Stimulated activated CD8-positive, alpha-beta memory T cell treated with anti-CD3 and anti-CD28 coated beads, Interleukin-15, amount 100 ng/mL, for 48 hours (primary cell): ENCODE measurements around the gene FITM1.
A peak's percentile ranks its signal among the peaks of the same experiment; 100 is the strongest.

Experiments
- DNase-seq, 2 donors: peaks; one replicate each; pipeline ENCODE4 v3.0.0-alpha.2; 2020; ENCODE audit warnings: low read depth in 2 of 2

The FITM1 gene

DNA sequence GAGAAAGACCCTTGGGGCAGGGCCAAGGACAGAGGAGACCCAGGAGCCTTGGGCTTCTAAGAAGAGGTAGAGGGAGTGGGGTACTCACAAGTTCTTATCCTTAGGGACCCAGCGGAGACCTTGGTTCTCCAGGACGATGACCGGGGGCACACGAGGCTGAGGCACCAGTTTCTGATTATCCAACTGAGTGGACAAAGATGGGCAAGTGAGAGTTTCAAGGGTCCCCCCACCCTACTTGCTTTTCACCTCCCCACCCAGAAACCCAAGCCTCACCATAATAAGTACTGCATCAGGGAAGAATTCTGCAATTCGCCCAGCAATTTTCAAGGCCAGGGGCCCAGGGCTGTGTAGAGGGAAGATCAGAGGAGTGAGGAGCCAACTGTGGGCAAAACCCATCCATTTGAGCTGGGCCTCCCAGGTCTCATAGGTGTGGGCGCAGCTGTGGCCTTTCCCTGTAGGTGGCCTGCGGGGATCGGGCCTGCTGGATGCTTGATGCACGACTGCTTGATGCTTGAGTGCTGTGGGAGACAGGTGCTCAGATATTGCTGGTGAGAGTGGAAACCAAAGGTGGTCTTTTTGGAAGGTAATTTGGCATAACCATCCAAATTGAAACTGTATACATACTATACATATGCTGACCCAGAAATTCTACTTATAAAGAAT lies 8.9 kb downstream of the FITM1 start:
- DNase-seq, result no peak

DNA sequence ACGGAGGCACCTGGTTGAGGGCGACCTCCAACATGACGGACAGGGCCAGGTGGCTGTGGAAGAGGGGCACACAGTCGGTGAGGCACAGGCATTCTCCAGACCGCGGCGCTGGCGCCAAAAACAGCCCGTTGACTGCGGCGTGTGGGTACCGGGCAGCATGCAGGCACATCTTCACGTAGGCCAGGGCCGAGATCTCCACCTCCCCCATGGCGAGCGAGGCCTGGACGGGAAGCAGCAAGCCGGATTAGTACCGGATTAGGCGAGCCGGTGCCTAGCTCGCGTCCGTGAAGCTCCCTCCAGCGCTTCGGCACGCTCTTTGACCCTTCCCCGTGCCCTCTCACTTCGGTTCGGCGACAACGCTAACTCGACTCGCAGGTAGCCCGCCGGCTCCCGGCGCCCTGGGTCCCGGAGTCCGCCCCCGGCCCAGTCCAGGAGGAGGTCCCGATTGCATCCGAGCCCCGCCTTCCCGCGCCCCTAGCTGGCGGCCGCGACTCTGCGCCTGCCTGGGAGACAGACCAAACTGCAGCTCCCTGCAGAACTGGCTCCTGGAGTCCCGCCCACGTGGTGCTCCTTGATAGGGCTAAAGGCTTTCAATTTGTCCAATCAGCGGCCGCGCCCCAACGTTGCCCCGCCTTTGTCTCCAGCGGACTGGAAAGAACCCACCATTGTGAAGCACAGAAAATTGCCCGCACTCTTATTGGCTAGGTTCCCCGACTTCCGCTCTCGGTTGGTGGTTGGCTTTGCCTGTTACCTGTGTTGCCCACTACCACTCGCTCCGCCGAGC lies 10.8 kb downstream of the FITM1 start, which contains the start of gene EMC9:
Gene EMC9, minus strand, starts transcription at position 495 of the 784 bp plus-strand sequence. Its CDS starts 287 bp downstream, at position 208.
- DNase-seq, result peak; percentile 100

DNA sequence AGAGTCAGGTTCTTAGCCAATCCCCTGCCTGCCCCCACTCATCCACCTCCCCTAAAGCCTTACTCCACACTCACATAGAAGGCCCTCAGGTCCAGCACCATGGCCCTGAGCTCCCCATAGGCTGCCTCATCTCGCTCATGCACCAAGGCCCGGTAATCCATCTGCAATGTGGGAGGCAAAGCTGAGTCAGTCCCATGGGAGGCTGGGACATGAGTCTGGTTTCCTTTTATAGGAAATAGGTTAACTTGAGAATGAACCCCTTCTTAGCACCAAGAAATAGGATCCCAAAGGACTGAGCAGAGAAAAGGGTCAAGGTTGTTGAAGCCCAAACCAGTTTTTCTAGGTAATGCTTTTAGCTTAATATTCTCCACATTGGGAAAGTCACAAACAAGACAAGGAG lies 13.1 kb downstream of the FITM1 start:
- DNase-seq, result no peak

DNA sequence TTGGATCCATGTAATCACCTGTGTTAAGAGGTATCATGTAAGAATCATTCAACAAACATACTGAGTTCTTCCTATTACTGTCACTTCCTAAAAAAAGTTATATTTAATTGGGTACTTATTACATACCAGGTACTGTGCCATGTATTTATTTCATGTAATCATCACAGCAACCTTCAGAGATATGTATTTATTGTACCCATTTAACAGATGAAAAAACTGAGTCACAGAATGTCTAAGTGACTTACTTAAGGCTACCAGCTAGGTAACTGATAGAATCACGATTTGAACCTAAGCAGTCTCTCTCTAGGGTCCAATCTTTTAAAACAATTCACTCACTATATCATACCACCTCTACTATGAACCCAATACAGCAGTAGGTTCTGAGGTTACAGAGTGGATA lies 14.0 kb downstream of the FITM1 start:
- DNase-seq, result no peak

DNA sequence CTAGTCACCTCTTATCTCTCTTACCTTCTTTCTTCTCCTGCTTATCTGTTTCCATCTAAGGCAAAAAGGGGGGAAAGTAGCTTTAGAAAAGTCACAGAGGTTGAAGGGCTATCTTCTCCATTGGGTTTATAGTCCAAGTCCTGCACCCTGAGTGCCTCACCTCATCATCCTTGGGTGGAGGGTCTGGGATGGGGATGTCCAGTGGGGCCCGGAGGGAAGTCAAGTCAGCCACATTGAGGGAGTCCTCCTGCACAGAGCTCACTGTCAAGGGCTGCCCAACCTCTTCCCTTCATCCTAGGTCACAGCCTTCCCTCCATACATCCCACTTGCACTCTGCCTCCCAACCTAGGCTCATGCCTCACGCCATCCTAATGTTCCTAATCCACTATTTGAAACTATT lies 14.8 kb downstream of the FITM1 start:
- no peak for DNase-seq

DNA sequence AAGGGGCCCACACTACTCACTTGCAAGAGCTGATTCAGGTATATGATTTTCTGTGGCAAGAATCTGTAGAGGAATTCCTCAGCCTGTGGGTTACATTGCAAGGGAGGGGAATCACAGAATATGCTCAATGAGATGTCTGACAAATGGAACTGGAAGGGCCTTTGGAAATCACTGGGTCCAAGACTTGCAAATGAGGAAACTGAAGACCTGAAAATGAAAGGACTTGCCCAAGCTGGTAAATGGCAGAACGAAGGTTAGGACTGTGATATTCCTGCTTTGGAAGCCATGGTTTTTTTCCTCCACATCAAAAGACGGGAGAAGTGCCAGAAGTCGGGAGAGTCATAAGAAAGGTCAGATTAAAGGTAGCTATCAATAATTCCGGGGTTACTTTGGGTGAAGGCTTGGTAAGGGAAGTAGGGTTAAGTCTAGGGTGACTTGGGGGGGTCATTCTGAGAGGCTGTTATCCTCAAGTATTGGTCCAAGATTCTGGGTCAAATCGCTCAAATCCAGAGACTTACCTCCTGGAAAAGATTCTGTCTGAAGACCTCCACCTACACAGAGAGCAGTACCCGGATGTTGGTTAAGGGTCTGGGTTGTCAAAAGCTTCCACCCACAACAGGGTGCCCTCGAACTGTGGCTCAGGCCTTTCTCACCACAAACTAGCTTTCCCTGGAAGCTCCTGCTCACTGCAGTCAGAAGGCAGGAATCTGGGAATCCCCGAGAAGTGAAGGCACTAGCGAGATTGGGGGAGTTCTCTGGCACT lies 15.4 kb downstream of the FITM1 start:
- no peak for DNase-seq

DNA sequence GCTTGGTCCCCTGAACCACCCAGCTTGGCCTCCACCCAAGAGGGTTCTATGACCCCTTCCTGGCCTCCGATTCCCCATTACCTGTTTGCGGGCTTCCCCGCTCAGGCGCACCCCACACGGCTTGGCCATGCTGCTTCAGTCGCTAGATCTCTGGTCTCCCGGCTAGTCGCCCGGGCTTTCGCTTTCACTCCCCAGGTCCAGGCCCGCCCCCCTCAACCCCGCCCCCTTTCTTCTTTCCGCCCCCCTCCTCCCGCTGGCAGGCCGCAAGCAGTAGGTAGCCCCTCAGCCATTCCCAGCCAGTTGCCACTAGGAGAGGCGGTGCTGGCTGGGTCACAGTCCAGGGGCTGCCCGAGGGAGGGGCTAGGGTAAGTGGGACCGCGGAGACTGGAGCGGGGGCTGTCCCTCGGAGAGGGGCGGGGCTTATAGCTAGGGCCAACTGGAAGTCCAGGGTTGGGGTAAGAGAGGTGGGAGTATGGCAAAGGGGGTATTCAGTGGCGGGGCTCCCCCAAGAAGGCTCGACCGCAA lies 16.1 kb downstream of the FITM1 start, which contains the start of gene PSME2:
Gene PSME2, minus strand, starts transcription at position 158 of the 525 bp plus-strand sequence. Its CDS starts 29 bp downstream, at position 129.
- DNase-seq, result peak; percentile 93 to 95

DNA sequence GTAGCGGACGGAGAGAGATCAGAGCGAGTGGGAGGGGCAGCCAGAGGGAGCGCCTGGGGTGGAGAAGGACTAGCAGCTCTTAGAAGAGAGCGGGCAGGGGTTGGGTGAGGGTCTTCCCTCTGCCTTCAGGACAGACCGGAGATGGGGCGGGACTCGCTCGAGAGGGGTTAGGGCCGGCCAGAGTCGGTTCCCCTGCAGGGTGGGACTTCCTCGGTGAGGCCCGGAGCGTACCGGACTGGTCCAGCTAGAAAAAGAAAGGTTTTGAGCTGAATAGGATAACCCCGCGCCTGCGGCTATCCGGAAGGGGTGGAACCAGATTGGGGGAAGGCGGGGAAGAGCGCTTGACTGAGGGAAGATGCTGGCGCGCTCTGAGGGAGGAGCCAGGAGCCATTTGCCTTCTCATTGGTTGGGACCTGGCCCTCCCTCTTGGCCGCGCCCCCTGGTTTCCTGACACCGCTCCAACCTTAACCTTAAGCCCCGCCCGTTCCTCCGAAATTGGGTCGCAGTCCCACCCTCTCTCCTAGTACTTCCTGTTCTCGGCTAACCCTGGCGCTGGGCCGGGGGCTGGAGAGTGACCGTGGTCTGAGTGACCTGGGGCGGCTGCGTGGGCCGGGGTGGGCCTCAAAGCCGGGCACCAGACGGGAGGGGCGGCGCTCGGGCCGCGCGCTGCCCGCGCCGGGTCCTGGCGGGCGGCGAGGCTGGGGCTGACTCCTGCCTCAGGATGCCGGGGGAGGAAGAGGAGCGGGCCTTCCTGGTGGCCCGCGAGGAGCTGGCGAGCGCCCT lies 16.7 kb downstream of the FITM1 start, which contains the start of gene RNF31:
Gene RNF31, plus strand, starts transcription at position 521 of the 783 bp plus-strand sequence. Its CDS starts 201 bp downstream, at position 722.
- peak; percentile 97 for DNase-seq

DNA sequence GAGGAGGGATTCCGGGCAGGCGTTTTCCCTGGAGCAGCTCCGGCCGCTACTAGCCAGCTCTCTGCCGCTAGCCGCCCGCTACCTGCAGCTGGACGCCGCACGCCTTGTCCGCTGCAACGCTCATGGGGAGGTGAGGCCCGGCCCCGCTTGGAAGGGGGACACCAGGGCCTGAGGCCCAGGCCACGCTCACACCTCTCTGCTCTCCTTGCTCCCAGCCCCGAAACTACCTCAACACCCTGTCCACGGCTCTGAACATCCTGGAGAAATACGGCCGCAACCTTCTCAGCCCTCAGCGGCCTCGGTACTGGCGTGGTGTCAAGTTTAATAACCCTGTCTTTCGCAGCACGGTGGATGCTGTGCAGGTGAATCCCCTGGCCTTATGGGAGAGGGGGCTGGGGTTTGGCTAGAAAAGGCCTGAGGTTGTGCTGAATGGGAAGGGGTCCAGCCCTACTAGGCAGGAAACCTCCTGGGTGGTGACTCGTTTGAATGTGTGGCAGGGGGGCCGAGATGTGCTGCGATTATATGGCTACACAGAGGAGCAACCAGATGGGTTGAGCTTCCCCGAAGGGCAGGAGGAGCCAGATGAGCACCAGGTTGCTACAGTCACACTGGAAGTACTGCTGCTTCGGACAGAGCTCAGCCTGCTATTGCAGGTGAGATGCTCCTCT lies 17.4 kb downstream of the FITM1 start:
- DNase-seq, result no peak

DNA sequence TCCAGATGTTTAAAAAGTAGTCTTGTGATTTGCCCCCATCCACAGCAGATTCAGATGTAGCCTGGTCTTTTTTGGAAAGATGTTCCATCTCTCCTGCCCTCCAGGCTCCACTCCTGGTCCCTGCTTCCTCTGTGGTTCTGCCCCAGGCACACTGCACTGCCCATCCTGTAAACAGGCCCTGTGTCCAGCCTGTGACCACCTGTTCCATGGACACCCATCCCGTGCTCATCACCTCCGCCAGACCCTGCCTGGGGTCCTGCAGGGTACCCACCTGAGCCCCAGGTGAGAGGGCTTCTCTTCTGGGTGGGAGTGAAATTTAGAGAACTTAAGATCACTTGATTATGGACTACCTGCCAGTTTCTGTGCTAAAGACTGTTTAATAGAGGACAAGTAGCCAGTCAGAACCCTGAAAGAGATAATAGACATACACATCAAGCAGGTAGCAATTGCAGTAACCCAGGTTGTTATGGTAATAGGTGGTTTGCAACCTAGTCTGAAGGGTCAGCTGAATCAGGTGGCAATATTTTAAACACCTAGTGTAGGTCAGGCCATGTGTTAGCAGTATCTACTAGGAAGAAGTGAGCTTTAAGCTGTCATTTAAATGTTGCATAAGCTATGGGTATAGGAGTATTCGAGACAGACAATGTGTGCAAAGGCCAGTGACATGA lies 19.0 kb downstream of the FITM1 start:
- no peak for DNase-seq

DNA sequence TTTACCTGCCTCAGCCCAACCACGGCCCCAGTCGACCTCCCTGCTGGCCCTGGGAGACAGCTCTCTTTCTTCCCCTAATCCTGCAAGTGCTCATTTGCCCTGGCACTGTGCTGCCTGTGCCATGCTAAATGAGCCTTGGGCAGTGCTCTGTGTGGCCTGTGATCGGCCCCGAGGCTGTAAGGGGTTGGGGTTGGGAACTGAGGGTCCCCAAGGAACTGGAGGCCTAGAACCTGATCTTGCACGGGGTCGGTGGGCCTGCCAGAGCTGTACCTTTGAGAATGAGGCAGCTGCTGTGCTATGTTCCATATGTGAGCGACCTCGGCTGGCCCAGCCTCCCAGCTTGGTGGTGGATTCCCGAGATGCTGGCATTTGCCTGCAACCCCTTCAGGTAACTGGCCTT lies 19.6 kb downstream of the FITM1 start:
- DNase-seq, result no peak

DNA sequence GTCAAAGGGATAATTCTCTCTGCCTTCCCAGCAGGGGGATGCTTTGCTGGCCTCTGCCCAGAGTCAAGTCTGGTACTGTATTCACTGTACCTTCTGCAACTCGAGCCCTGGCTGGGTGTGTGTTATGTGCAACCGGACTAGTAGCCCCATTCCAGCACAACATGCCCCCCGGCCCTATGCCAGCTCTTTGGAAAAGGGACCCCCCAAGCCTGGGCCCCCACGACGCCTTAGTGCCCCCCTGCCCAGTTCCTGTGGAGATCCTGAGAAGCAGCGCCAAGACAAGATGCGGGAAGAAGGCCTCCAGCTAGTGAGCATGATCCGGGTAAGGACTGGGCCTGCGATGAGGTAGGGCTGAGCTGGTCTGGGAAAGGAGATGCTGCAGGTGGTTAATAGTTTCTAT lies 20.1 kb downstream of the FITM1 start:
- DNase-seq, result no peak

DNA sequence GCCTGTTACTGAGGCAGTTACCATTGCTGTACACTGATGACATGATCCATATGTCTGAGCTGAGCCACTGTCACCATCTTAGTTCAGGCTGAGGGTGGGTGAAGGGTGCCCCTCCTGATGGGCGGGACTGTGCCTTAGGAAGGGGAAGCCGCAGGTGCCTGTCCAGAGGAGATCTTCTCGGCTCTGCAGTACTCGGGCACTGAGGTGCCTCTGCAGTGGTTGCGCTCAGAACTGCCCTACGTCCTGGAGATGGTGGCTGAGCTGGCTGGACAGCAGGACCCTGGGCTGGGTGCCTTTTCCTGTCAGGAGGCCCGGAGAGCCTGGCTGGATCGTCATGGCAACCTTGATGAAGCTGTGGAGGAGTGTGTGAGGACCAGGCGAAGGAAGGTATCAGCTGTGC lies 20.5 kb downstream of the FITM1 start:
- DNase-seq, result no peak

DNA sequence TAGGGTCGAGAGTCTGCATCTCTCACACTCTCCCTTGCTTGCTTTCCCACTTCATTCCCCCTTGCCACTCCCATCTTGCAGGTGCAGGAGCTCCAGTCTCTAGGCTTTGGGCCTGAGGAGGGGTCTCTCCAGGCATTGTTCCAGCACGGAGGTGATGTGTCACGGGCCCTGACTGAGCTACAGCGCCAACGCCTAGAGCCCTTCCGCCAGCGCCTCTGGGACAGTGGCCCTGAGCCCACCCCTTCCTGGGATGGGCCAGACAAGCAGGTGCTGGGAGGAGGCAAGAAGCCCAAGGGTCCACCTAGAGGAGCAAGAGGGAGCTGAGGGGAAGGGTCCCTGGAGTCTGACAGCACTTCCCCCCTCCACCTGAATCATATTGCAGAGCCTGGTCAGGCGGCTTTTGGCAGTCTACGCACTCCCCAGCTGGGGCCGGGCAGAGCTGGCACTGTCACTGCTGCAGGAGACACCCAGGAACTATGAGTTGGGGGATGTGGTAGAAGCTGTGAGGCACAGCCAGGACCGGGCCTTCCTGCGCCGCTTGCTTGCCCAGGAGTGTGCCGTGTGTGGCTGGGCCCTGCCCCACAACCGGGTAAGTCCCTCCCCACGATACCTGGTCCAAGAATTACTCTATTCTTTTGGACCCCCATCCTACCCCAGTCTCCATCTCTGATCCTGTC lies 21.1 kb downstream of the FITM1 start:
- no peak for DNase-seq

DNA sequence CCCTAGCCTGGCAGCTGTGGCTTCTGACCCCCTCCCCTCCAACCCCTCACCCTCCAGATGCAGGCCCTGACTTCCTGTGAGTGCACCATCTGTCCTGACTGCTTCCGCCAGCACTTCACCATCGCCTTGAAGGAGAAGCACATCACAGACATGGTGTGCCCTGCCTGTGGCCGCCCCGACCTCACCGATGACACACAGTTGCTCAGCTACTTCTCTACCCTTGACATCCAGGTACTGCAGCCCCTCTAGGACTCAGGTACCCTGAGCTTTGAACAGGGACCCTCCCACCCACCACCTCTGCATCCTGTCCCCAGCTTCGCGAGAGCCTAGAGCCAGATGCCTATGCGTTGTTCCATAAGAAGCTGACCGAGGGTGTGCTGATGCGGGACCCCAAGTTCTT lies 24.6 kb downstream of the FITM1 start:
- no peak for DNase-seq

DNA sequence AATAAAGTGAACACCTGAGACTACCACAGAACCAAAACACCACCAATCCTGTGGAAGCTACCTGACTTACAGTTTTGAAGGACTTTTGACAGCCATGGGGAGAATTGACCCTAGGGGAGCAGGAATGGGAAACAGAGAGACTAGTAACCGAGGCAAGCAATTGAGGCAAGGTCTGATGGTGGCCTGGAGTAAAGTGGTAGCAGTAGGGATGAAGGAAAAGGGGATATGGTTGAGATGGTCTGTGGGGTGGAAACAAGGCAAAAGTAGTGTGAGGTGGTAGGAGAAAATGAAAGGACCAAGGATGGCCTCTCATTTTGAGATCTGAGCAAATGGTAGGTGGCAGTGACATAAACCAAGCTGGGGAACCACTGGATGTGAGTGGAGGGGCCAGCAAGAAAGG lies 26.4 kb downstream of the FITM1 start:
- no peak for DNase-seq

DNA sequence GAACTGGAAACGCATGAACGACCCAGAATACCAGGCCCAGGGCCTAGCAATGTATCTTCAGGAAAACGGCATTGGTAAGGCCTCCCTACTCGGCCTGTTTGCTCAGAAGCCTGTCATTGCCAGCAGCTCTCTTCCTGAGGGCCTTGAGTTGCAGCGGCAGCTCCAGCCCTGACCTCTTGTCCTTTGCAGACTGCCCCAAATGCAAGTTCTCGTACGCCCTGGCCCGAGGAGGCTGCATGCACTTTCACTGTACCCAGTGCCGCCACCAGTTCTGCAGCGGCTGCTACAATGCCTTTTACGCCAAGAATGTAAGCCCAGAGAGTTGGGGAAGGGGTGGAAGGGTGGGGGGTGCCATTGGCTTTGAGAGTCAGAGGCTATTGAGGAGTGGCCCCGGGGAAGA lies 26.9 kb downstream of the FITM1 start:
- DNase-seq, result no peak

DNA sequence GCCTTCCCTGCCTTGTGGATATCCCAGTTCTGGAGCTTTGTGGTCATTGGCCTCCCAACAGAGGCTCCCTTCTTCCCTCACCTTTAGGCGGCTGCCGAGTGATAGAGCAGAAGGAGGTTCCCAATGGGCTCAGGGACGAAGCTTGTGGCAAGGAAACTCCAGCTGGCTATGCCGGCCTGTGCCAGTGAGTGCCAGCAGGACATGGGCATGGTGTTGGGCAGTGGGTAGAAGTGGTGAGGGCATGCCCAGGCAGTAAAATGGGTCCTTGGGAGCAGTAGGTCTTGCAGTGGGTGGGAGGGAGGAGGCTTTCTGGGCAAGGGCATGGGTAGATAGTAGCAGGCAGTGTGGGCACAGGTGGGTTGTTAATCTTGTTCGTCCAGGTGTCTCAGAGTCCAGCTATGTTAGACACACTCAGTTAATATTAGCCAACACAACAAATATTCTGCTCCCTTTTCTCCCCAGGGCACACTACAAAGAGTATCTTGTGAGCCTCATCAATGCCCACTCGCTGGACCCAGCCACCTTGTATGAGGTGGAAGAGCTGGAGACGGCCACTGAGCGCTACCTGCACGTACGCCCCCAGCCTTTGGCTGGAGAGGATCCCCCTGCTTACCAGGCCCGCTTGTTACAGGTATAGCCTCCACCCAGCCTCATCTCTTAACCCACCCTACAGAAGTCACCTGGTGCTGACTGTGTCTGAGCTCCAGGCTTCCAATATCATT lies 29.5 kb downstream of the FITM1 start:
- no peak for DNase-seq

DNA sequence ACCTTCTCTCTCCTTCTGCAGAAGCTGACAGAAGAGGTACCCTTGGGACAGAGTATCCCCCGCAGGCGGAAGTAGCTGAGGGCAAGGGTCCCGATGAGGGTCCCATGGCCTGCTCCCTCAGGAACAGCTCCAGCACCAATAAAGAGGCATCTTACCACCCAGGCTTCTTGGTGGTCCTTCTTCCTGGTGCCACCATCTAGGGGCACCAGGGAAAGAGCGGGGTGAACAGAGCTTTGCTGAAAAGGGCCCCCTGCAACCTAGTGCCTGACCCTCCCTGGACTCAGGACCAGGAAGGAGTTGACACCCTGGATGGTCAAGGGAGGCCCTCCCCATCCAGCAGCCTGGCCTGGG lies 30.0 kb downstream of the FITM1 start:
- DNase-seq, result no peak
